DMS153 treated with DMSO at 0.1 percent for 48 hours (cell line): ENCODE data around the gene DENND1A.
"Not testable (repeated sequence)": the region's sequence is repeated elsewhere in the genome, so short reads cannot be mapped to it uniquely, and the experiment has no call there.

Experiments
- DNase-seq: peaks from one replicate; lab custom pipeline; 2025; ENCODE audit not compliant: unreplicated experiment; lab: John Stamatoyannopoulos, UW

Gene DENND1A

DNA sequence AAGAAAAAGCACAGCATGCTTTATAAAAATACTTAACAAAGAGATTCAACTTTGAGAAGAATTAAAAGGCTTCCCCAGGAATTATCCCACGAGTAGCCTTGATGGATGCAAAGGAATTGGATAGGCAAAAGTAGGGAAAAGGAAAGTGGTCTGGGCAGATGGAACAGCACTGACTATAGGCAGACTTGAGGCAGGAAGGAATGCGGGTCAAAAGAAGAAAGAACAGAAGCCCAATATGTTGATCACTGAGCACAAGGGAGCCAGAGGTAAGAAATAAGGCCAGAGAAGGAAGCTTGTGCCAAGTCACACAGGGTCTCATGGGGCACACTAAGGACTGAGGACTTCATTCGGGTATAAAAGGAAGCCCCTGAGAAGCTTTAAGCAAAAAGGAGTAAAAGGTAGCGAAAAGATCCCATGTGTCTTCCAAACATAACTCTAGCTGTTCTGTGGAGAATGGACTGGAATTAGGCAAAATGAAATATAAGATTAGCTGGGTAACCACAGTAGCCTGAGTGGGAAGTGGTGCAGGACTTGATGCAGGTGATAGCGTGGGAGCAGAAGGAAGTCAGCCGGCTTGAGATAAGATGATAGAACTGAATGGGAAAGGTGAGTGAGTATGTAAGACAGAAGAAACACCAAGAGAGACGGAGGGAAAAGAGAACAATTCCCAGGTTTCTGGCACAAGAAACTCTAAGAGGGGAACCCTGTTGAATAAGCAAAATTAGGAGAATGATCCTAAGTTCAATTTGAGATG is 106.6 kb downstream of the DENND1A start:
- DNase-seq: no peak

DNA sequence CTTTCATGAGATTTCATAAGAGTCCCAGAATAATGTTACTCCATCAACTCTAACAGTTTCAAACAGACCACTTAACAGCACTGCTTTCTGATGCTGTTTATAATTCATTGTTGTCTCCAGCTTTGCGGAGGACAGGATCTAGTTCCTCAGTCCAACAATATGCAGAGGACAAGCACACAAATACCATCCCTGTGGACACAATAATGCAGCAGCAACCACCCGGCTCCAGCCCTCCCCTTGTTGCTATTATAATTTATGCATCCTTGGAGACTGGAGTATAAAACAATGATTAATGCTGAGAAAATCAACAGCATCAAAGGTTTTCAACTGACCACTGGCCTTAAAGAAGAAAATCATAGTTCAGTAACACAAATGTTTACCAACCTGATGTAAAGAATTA is 108.3 kb downstream of the DENND1A start:
- no peak for DNase-seq

DNA sequence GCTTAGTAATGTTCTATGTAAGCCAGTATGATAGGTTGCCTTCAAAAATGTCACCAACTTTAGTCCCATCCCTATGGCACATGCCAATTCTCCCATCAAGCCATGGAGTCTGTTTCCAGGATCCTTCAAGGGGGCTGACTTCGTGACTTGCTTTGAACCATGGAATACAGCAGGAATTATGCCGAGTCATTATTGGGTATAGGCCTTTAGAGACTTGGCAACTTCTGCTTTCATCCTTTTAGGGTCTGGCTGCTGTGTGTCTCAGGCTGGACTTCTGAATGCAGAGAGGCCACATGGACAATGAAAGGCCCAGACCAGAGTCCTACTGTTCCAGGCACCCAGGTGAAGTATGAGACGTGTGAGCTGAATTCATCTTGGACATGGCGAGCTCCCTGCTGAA is 109.8 kb downstream of the DENND1A start:
- no peak for DNase-seq

DNA sequence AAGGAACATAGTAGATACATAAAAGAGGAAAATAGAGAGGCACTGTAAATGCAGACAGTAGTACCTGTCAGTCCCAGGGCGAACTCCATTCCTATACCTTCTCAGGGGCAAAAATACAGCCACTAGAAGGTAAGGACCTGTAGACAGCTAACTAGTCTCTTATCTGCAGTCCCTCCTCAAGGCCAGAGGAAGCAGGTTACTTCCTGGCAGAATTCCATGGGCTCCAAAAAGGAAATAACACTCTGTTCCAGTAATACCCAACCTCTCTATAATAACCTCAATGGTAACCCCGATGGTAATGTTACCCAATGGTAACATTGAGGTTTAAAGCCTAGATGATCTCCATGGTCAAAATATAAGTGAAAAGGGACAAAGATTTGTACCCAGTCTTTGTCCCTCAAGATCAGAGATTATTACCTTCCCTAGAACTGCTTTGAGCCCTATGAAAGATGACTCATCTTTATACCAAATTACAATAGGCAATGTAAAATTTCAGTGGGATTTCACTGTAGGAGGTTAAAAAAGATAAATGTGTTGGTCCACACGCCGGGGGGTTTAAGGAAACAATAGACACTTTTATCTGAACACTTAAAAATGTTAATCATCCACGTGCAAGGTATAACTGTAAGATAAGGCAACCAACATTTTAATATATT is 113.0 kb downstream of the DENND1A start:
- no peak for DNase-seq

DNA sequence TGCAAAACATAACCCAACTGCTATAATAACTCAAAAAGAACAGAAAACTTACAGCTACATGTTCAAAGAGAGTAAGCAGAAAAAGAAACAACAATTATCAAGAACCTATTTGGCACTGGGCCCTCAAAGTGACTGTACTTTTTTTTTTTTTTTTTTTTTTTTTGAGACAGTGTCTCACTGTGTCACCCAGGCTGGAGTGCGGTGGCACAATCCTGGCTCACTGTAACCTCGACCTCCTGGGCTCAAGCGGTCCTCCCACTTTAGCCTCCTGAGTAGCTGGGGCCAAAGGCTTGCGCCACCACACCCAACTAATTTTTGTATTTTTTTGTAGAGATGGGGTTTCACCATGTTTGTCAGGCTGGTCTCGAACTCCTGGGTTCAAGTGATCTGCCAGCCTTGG is 114.1 kb downstream of the DENND1A start:
- DNase-seq: not testable (repeated sequence)

DNA sequence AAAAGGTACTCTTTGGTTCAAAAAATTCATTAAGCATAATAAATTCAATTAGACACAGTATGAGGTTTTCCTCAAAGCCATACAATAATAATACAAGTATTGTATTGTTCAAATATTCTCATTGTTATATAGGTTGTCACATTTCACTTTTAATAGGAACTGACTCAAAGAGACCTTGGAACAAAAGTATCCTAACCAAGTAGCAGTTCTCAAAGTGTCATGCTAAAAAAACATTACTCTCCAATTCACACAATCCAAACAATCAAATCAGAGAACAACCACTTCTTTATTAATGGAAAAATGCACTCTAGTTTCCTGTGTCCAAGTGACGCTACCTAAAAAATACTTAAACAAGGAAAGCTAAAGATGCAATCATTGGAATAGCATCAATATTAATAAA is 115.4 kb downstream of the DENND1A start:
- DNase-seq: no peak

DNA sequence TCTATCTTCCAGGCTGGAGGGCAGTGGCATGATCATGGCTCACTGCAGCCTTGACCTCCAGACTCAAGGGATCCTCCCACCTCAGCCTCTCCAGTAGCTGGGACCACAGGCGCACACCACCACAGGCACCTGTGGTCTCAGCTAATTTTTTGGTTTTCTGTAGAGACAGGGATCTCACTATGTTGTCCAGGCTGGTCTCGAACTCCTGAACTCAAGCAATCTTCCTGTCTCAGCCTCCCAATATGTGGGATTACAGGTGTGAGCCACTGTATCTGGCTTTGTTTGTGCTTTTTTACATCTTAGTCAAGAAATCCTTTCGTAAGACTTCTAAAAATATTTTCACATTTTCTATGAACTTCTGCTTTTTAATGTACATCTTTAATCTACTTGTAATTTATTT is 116.9 kb downstream of the DENND1A start:
- DNase-seq: no peak

DNA sequence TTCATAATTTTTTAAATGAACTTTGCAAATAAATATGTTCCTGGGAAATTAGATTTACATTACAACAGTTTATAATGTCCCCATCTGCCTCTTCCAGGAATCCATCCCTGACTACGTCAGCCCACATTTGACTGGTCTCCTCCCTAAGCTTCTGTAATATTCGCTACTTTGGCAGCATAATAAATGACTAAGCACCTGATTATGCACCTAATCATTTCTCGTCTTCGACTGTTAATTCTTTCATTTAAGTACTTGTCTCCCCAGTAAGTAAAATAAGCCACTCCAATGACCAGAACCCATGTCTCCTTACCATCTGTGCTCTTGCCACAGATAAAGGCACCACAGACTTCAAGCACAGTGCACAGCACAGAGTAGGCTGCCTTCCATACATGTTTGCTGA is 122.7 kb downstream of the DENND1A start:
- DNase-seq: no peak

DNA sequence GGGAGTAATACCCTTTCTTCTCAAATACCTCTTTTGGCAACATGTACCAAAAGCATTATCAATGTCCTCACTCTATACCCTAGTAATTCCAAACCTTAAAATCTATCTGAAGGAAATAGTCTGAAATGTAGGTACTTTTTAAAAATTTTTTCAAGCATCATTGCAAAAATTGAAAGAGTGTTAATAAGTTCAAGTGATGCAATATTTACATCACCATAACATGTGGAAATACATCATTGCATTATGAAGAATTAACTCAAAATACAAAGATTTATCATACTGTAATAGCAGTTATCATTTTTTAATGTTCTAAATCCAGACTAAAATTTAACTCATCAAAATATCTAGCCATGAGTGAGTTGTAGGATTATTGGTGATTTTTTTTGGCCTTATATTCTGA is 123.1 kb downstream of the DENND1A start:
- DNase-seq: no peak

DNA sequence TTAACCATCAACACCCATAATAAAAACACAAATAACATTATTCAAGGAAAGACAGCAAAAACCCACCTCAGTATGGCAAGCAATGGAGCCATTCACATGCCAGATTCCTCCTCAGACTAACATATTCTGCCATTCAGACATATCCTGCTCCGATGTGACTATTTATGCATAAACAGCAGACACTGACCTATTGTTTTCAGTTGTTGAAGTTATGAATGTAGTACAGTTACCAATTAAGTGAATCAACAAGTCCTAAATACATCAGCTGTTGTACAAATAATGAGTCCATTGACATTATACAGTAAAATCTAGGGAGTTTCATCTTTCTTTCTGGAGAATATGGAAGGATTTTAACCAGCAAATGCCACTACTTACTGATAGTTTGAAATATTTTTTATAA is 131.7 kb downstream of the DENND1A start:
- DNase-seq: no peak

DNA sequence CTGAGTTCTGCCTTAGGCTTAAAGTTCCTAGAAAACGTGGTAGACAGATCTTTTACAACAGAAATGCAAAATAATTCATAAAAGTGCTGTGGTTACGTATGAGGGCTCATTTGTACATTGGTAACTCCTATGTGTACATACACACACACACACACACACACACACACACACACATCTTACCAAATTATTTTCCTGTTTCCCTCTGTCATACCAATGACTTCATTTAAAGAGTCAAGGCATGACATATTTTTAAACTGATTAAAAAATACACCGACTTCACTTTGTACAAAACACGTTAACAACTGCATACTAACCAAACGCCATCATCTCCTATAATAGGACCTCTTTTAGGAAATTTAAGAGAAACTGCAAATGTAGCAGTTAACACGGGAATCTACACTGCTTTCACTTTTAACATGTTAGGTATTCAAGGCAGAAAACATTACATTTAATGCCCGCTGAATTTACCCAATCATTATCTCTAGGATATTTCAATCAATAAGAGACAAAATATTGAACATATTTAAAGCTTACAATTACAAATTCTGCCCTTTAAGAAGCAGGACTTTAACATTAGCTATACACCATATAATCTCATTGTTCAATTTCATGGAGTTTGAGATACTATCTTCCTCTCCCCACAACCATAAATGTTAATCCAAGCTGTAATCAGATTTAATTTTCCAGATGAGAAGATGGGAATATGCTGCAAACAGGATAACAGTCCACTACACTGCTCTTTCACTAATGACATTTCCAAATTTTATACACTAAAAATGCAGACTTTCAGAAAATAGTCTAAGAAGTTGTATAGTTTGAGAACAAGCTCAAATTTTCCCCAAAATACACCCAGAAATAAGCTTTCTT is 133.1 kb downstream of the DENND1A start:
- DNase-seq: no peak

DNA sequence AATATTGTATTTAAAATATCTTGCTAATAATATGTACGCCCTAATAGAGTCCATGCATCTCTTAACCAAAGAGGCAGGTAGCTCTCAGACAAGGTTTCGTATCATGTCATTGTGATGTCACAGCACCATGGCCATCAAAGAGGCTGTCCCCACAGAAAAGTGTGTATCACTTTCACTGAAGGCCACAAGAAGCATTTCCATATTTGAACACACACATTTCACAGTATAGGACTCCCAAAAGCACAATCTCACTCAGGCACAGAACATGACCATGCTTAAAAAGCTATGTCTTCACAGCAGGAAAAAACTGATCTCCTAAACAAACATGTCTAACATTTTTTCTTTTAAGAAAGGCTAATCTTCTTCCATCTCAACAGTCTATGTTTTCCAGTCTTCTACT is 133.8 kb downstream of the DENND1A start:
- no peak for DNase-seq

DNA sequence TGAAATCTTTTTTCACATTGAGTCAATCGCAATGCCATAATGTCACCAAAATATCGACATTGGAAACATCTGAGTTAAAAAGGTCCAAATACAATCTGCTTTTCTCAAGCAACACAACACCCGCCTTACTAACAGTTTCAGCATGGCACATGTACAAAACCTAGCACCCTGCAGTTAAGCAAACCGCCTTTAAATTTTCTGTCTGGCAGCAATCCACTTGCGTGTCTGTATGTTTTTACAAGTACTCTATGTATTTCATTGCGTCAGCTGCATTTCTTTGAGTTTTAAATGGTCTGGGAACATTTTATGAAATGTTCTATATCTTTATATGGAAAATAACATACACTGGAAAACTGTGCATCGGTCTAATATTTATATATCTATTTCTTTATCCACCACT is 134.6 kb downstream of the DENND1A start:
- DNase-seq: no peak

DNA sequence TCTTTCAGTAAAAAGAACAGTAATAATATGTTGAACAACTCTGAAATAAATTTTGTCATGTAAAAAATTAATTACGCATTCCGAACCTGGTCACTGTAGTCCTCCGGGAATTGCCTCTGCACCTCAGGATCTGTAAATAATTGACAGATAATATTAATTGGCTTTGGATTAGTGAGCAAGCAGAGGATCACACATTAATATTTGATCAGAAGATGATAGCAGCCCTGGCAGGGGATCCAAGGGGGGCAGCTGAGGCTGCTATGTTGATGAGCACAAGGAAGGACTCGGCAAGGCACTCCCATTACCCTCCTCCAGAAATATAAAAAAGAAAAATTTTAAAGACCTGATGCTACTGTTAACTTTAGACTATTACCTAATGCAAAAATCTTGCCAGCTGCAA is 137.4 kb downstream of the DENND1A start:
- DNase-seq: no peak

DNA sequence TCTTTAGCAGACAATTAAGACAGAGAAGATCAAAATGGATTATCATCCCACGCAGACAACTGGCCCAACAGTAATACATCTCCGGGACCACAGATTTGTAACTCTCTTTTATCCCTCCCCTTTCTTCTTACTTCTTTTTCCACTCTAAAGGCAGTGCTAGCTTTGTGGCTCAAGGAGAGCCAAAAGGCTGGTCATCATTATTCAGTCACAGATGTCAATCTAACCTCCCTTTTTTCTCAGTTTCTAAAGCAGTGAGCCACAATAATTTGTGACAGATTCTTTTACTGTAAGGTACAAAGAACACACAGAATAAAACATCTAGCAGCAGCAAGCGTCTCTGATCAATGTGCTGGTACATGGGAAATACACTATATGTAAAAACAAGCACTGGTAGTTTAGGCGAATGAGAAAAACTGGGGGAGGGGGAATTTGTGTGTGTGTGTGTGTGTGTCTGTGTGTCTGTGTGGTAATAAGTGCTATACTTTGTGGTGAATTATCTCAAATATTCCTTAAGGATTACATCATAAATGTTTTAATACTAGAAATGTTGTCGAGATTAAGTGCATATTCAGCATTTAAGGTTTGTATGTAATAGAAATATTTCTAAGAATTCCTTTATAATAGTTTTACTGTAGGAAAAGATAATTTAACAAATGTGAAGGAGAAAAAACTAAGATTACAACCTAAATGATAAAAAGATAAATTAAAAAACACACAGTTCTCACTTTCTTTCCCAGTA is 140.2 kb downstream of the DENND1A start:
- DNase-seq: no peak

DNA sequence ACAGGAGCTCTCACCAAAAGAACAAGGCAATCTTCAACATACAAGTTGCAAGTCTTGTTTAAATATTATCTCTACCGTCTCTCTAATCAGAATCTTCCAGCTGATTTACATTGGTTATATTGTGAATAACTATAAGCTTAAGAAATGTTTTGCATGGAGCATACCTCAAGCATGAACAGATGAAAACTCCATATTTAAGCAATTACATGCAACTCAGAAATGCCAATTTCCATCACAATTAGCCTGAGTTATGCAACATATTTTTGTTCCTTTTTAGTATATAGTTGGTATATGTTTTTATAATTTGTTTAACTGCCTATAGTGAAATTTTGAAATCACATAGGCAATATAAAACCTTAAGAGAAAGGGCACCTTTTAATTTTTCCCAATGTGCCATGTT is 142.5 kb downstream of the DENND1A start:
- no peak for DNase-seq

DNA sequence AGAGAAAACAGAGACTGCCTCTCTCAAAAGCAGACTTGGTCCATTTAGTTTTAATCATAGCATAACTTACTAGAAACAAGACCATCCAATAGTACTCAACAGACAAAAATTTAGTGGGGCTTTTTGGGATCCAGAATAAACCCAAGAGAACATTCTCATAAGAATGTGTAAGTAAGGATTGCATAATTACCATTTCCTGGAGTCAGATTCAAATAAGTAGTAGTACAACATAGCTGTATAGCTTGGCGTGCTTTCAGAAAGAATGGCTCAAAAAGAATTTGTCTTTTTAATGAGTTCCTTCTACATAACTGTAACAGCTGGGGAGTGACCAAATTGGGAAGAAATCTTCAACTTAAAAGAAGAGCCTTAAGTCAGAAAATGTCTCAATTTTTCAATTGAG is 145.4 kb downstream of the DENND1A start:
- no peak for DNase-seq

DNA sequence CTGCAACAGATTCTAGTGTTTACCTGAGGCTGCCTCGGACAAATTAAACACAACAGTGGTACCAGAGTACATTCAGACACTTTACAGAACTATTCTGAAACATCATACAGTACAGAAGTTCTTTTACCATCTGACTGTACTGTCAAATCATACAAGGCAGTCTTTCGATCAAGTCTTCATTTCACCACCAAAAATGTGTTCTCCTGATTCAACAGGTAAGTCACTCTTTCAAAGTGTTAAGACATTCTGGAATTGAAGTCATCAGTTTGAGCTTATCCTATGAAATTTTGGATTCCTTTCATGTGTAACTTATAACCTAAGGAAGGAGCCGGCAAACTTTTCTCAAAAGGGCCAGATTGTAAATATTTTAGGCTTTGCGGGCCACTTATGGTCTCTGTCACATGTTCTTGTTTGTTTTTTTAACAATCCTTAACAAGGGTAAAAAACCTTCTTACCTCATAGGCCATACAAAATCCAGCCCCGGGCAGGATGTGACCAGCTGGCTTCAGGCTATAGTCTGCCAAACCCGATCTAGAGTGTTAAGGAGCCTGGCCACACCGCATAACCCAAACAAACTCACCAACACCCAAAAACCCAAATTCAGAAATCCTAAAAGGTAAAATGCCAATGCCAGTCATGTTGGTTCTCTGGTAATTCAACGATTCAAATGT is 151.6 kb downstream of the DENND1A start:
- no peak for DNase-seq

DNA sequence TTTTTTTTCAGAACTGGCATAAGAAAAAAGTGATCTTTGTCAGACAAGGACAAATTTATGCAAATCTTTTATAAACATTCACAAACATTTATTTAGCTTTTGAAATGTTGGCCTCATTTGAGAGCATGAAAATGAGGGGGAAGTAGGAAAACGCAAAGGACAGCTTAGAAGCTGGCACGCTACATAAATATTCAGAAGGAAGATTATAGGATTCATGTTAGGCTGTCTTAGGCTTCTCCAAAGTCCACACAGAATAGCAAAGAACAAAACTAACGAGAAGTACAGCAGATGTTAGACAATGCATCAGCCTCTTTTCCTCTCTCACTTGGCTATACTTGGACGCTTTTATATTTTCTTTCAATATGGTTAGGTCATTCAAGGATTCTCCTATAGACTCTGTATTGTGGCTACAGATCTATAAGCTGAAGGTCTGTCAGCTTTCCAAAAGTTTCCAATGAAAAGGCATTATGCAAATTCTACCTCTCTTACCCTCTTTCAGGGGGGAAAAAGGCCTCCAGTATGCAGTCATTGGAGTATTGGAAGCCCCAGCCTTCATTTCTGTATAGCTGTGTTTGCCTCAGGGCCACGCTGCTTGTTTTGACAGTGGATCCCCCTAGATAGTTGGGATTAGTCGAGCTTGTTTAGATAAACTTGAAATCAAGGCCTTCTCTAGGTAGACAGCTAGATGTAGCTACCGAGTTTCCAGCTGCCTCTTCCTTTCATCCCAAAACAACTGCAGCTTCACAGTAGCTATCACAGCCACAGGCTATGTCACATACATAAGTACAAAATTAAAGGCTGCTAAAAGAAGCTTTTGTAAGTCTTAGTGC is 153.0 kb downstream of the DENND1A start:
- no peak for DNase-seq
